Transverse colon (tissue), 4 donors: ENCODE measurements around the gene TNFRSF14. TPM values are rescaled to one million over a fixed set of nuclear protein-coding genes. Genes with fewer than 3 reads are reported as not detected.

Experiments used
- DNase-seq: peaks from one replicate; pipeline ENCODE4 v3.0.0-alpha.2; 2019
- H3K27ac ChIP-seq, 4 donors: fragments of 200-600 bp; sonication (generic); 2 replicates each; pipeline ENCODE4 v1.5.1; 2016 to 2018; ENCODE audit warnings: inconsistent platforms in 4 of 4
- H3K27me3 ChIP-seq: fragments of 200-600 bp; sonication (generic); 2 replicates; pipeline ENCODE4 v1.5.1; 2017; ENCODE audit warnings: inconsistent platforms
- H3K36me3 ChIP-seq, 4 donors: fragments of 200-600 bp; sonication (generic); 2 replicates each; pipeline ENCODE4 v1.5.1; 2017 to 2019; ENCODE audit warnings: inconsistent platforms in 4 of 4
- H3K4me1 ChIP-seq, 4 donors: fragments of 200-600 bp; sonication (generic); 2 replicates each; pipeline ENCODE4 v1.5.1; 2017 to 2020; ENCODE audit warnings: inconsistent platforms in 4 of 4
- H3K4me3 ChIP-seq, 4 donors: fragments of 200-600 bp; sonication (generic); 1 replicate in 1 of 4; 2 replicates in 3 of 4; pipeline versions ENCODE4 v1.5.1 to v1.6.1; 2017 to 2019; ENCODE audit warnings: inconsistent platforms in 4 of 4
- H3K9me3 ChIP-seq, 2 donors: fragments of 200-600 bp; sonication (generic); 2 replicates each; pipeline ENCODE4 v1.5.1; 2017 to 2019; ENCODE audit warnings: inconsistent platforms in 2 of 2
- CTCF ChIP-seq, 5 experiments: fragments of 200-600 bp in 3 of 5; fragments of 450-650 bp in 2 of 5; sonication (generic) in 3 of 5; IDR thresholded peaks; 1 replicate in 2 of 5; 2 replicates in 3 of 5; pipeline ENCODE4 v1.5.1; 2016 to 2017; ENCODE audit warnings: antibody characterized with exemption in 5 of 5, inconsistent platforms in 3 of 5, mild to moderate bottlenecking in 2 of 5, moderate library complexity in 1 of 5
- EP300 ChIP-seq: sonication (generic); formaldehyde crosslinking; IDR thresholded peaks from one replicate; pipeline ENCODE4 v1.6.1; 2017; ENCODE audit warnings: antibody characterized with exemption, low read depth
- POLR2A ChIP-seq: fragments of 450-650 bp; IDR thresholded peaks from one replicate; pipeline ENCODE4 v1.6.1; 2016; ENCODE audit warnings: antibody characterized with exemption, mild to moderate bottlenecking, moderate library complexity
- POLR2AphosphoS5 ChIP-seq, 3 donors: sonication (generic); formaldehyde crosslinking; IDR thresholded peaks; one replicate each; pipeline ENCODE4 v1.6.1; 2016; ENCODE audit warnings: antibody characterized with exemption in 3 of 3
- WGBS, 2 donors: methylation state at CpG; one replicate each; pipeline ENCODE4 v1.1.5; 2018; ENCODE audit warnings: low coverage in 1 of 2; 5-methylcytosine and 5-hydroxymethylcytosine counted together
- in situ Hi-C, 4 donors: fragments of 200-750 bp; cut with MboI; loops; one replicate each; pipeline versions ENCODE4 v1.15.0 to v1.15.1; 2017; ENCODE audit warnings: low sequenced_read_pairs in 3 of 4, low pct_ligation_motif_present in 1 of 4, low pct_unique_long_range_greater_than_20kb in 1 of 4
- intact Hi-C: fragments of 100-400 bp; cut with DNase I; formaldehyde crosslinking; loops from one replicate; pipeline ENCODE4 v1.15.1; 2023; ENCODE audit warnings: low total_unique reads
- total RNA-seq, 4 donors: library from RNA; depleted of rRNA; stranded (reverse); fragments of >200 nt; gene quantifications; one replicate each; pipeline ENCODE4 v1.1.0, GENCODE V29; 2016

Gene TNFRSF14
- total RNA-seq, result 100 to 1,000 TPM; 178 to 758 (median 278) TPM

- peak within 1 kb of the TSS; percentile 59 to 78 (median 66) for H3K4me3 ChIP-seq
- TF ChIP-seq POLR2A (peak; percentile 46), EP300 (no peak), POLR2AphosphoS5 (IDR thresholded peaks at IDR 0.05) (peak in 2 of 3 donors; percentile 19 to 37), CTCF (IDR thresholded peaks at IDR 0.05) (peak in 1 of 5 experiments; percentile 13)
- H3K4me1 ChIP-seq, result peaks cover 21 to 49% (median 35%) of the 10 kb centered on the region in 4 donors
- in situ Hi-C loops (loop anchor here in 1 of 4 donors (25.0 kb wide), 1 partner anchor 144 kb away; the partner anchor contains the start of gene PEX10), intact Hi-C loops (no loop called here)
- H3K27me3 ChIP-seq, result no peaks in the 10 kb centered on the region
- 0% methylated on average over 14 of the region's 16 CpGs; no CpG with 5 or more reads in 1 of the 2 donors for WGBS, 2 donors
- DNase-seq, result peak; percentile 73
- H3K9me3 ChIP-seq, result no peaks in the 10 kb centered on the region
- no peaks in the 10 kb centered on the region for H3K36me3 ChIP-seq
- H3K27ac ChIP-seq, result peak within 1 kb of the TSS; percentile 93 to 96 (median 94)
Observed at GRCh38 chr1:2556277-2556677, at the start of gene TNFRSF14. TNFRSF14 (plus strand) TSS chr1:2556371; CDS start chr1:2556665, 294 bp downstream.

- peaks cover 0 to 27% (median 12%) of the 10 kb centered on the region in 4 donors for H3K36me3 ChIP-seq
- peaks cover 40% of the 10 kb centered on the region for H3K27me3 ChIP-seq
- no peak overlapping the region for H3K4me3 ChIP-seq
- in situ Hi-C loops (no loop called here), intact Hi-C loops (no loop called here)
- WGBS, 2 donors, result 63% methylated on average over 14 of the region's 15 CpGs; no CpG with 5 or more reads in 1 of the 2 donors
- DNase-seq, result no peak
- H3K4me1 ChIP-seq, result peaks cover 0 to 3% (median 0%) of the 10 kb centered on the region in 4 donors
- H3K9me3 ChIP-seq, result no peaks in the 10 kb centered on the region
- TF ChIP-seq POLR2A (no peak), CTCF (IDR thresholded peaks at IDR 0.05) (no peak), POLR2AphosphoS5 (IDR thresholded peaks at IDR 0.05) (no peak), EP300 (no peak)
- no peak overlapping the region for H3K27ac ChIP-seq
Observed at GRCh38 chr1:2506901-2507565, 49.1 kb upstream of the TNFRSF14 start.

- intact Hi-C loops, result no loop called here
- no peak overlapping the region for H3K27ac ChIP-seq
- no peaks in the 10 kb centered on the region for H3K9me3 ChIP-seq
- 81% methylated on average over 6 of the region's 6 CpGs; no CpG with 5 or more reads in 1 of the 2 donors for WGBS, 2 donors
- peaks cover 0 to 3% (median 0%) of the 10 kb centered on the region in 4 donors for H3K4me1 ChIP-seq
- no peak overlapping the region for H3K4me3 ChIP-seq
- no peak for DNase-seq
- in situ Hi-C loops, result no loop called here
- peaks cover 0 to 33% (median 16%) of the 10 kb centered on the region in 4 donors for H3K36me3 ChIP-seq
- peaks cover 33% of the 10 kb centered on the region for H3K27me3 ChIP-seq
- TF ChIP-seq POLR2AphosphoS5 (IDR thresholded peaks at IDR 0.05), result no peak
Observed at GRCh38 chr1:2507744-2508155, 48.4 kb upstream of the TNFRSF14 start.

- in situ Hi-C loops, result no loop called here
- H3K27ac ChIP-seq, result no peak overlapping the region
- DNase-seq, result no peak
- H3K27me3 ChIP-seq, result peaks cover 28% of the 10 kb centered on the region
- H3K4me3 ChIP-seq, result no peak overlapping the region
- H3K36me3 ChIP-seq, result peaks cover 0 to 35% (median 16%) of the 10 kb centered on the region in 4 donors
- intact Hi-C loops, result no loop called here
- no peaks in the 10 kb centered on the region for H3K9me3 ChIP-seq
- H3K4me1 ChIP-seq, result peaks cover 0 to 3% (median 0%) of the 10 kb centered on the region in 4 donors
- TF ChIP-seq CTCF (IDR thresholded peaks at IDR 0.05), result no peak
- no peak for TF ChIP-seq EP300
- no peak for TF ChIP-seq POLR2A
- TF ChIP-seq POLR2AphosphoS5 (IDR thresholded peaks at IDR 0.05), result no peak
- WGBS, 2 donors, result 89% methylated on average over 22 of the region's 24 CpGs; no CpG with 5 or more reads in 1 of the 2 donors
Observed at GRCh38 chr1:2508180-2508579, 48.0 kb upstream of the TNFRSF14 start.
